Measurements from ENCODE around the gene LRFN3. TPM values are rescaled to one million over a fixed set of nuclear protein-coding genes. Genes with fewer than 3 reads are reported as not detected.

LRFN3 gene
- total and polyA plus RNA-seq, 10 donors, result 0.76 to 18.2 (median 9.1) TPM

DNA sequence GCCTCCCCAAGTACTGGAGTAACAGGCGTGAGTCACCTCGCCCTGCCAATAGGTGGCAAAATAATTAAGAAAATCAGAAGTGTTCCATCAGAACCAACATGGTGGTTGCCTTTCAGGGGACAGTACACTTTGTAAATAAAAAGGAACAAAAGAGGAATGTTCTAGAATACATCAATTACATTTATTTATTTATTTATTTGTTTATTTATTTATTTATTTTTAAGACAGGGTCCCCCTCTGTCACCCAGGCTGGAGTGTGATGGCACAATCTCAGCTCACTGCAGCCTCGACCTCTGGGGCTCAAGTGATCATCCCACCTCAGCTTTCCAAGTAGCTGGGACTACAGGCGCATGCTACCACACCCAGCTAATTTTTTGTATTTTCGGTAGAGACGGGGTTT, 15.2 kb upstream of the LRFN3 start:
- DNase-seq, result no peak
- no peak for TF ChIP-seq POLR2A (IDR thresholded peaks at IDR 0.05)
- H3K4me3 ChIP-seq, result no peak overlapping the region
- H3K27me3 ChIP-seq (replicated peaks in 1 of 7), result no peaks in the 10 kb centered on the region
- peaks cover 0 to 11% (median 3%) of the 10 kb centered on the region in 8 donors for H3K9me3 ChIP-seq
- no peak overlapping the region for H3K27ac ChIP-seq
- intact Hi-C loops (cut with DNase I; ENCODE audit: low total_unique reads), result no loop called here
- H3K4me1 ChIP-seq, result no peaks in the 10 kb centered on the region
- H3K36me3 ChIP-seq, result no peaks in the 10 kb centered on the region
- WGBS, 5 donors, result 78 to 87% (median 82%) methylated on average over 6 of the region's 6 CpGs

DNA sequence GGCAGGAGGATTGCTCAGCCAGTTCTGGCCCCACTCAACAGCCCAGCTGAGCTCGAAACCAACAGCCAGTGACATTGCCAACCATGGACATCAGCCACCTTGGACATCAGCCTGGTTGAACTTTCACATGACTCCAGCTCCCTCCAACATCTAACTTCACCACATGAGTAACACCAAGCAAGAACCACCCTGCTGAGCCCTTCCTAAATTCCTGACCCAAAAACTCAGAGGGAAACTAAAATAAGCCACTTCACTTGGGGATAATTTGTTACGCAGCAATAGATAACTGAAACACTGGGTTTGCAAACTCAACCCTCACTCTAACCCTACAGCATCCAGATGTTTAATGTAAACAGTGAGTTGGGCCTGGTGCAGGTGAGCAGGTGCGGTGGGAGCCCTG, 10.7 kb upstream of the LRFN3 start:
- no peaks in the 10 kb centered on the region for H3K36me3 ChIP-seq
- no peak overlapping the region for H3K27ac ChIP-seq
- TF ChIP-seq POLR2A (IDR thresholded peaks at IDR 0.05) (no peak), POLR2AphosphoS5 (IDR thresholded peaks at IDR 0.05) (no peak)
- TF ChIP-seq, protein P1, sequence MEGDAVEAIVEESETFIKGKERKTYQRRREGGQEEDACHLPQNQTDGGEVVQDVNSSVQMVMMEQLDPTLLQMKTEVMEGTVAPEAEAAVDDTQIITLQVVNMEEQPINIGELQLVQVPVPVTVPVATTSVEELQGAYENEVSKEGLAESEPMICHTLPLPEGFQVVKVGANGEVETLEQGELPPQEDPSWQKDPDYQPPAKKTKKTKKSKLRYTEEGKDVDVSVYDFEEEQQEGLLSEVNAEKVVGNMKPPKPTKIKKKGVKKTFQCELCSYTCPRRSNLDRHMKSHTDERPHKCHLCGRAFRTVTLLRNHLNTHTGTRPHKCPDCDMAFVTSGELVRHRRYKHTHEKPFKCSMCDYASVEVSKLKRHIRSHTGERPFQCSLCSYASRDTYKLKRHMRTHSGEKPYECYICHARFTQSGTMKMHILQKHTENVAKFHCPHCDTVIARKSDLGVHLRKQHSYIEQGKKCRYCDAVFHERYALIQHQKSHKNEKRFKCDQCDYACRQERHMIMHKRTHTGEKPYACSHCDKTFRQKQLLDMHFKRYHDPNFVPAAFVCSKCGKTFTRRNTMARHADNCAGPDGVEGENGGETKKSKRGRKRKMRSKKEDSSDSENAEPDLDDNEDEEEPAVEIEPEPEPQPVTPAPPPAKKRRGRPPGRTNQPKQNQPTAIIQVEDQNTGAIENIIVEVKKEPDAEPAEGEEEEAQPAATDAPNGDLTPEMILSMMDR (IDR thresholded peaks at IDR 0.05 in 8 of 11, conservative IDR thresholded peaks at IDR 0.05 in 3 of 11), result no peak
- no peak for DNase-seq
- intact Hi-C loops (cut with DNase I; ENCODE audit: low total_unique reads), result no loop called here
- peaks cover 3 to 40% (median 21%) of the 10 kb centered on the region in 6 donors for H3K4me1 ChIP-seq
- no peaks in the 10 kb centered on the region for H3K27me3 ChIP-seq (replicated peaks in 1 of 7)
- H3K9me3 ChIP-seq, result peaks cover 0 to 11% (median 3%) of the 10 kb centered on the region in 8 donors
- WGBS, 5 donors, result 85 to 92% (median 91%) methylated on average over 3 of the region's 3 CpGs
- no peak overlapping the region for H3K4me3 ChIP-seq

DNA sequence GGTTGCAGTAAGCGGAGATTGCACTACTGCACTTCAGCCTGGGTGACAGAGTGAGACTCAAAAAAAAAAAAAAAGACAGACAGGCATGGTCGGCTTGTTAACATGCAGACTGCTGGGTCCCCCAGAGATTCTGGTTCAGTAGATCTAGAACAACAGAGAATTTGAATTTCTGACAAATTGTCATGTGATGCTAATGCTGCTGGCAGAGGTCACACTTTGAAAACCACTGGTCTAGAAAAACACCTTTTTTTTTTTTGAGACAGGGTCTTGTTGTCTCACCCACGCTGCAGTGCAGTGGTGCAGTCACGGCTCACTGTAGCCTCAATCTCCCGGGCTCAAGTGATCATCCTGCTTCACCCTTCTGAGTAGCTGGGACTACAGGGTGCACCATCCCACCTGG, 7.7 kb upstream of the LRFN3 start:
- 45 to 79% (median 68%) methylated on average over 5 of the region's 5 CpGs for WGBS, 5 donors
- no peaks in the 10 kb centered on the region for H3K27me3 ChIP-seq (replicated peaks in 1 of 7)
- H3K9me3 ChIP-seq, result peaks cover 0 to 11% (median 3%) of the 10 kb centered on the region in 8 donors
- H3K36me3 ChIP-seq, result no peaks in the 10 kb centered on the region
- peaks cover 10 to 56% (median 34%) of the 10 kb centered on the region in 6 donors for H3K4me1 ChIP-seq
- no peak for DNase-seq
- no peak overlapping the region for H3K4me3 ChIP-seq
- H3K27ac ChIP-seq, result peak overlapping the region in 7 of 8 donors; percentile 57 to 93 (median 88)
- intact Hi-C loops (cut with DNase I; ENCODE audit: low total_unique reads), result no loop called here
- TF ChIP-seq POLR2AphosphoS5 (IDR thresholded peaks at IDR 0.05) (peak in 1 of 3 donors; percentile 32), POLR2A (IDR thresholded peaks at IDR 0.05) (no peak)

DNA sequence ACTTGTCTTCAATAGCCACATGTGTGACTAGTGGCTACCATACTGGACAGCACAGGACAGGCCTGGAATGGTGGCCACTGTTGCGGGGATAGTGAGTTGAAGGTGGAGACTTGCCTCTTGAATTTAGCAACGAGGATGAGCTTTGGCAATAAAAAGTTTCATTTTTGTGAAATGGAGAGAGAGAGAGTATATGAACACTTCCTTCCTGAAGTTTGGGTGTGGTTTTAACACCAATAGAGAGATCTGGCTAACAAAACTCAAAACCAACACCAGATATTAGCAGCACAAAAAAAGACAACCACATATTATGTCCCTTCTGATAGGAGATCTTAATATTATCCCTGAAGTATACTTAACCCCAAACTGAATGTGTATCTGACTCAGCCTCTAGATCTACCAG, 6.3 kb upstream of the LRFN3 start:
- Histone ChIP-seq H3K27ac (peak overlapping the region; percentile 39 to 93 (median 88)), H3K4me3 (peak overlapping the region in 1 of 8 donors; percentile 41), H3K4me1 (peaks cover 10 to 56% (median 34%) of the 10 kb centered on the region in 6 donors), H3K27me3 (replicated peaks in 1 of 7) (peaks cover 0 to 2% (median 0%) of the 10 kb centered on the region in 7 donors), H3K9me3 (peaks cover 0 to 11% (median 3%) of the 10 kb centered on the region in 8 donors), H3K36me3 (no peaks in the 10 kb centered on the region)
- intact Hi-C loops (cut with DNase I; ENCODE audit: low total_unique reads), result loop anchor here (2.0 kb wide), 1 partner anchor 45 kb away; no protein-coding TSS in a partner anchor
- 14 to 32% (median 26%) methylated on average over 2 of the region's 2 CpGs for WGBS, 5 donors
- TF ChIP-seq POLR2A (IDR thresholded peaks at IDR 0.05) (no peak), POLR2AphosphoS5 (IDR thresholded peaks at IDR 0.05) (no peak)
- TF ChIP-seq, protein P1 (IDR thresholded peaks at IDR 0.05 in 8 of 11, conservative IDR thresholded peaks at IDR 0.05 in 3 of 11), result no peak
- no peak for DNase-seq

DNA sequence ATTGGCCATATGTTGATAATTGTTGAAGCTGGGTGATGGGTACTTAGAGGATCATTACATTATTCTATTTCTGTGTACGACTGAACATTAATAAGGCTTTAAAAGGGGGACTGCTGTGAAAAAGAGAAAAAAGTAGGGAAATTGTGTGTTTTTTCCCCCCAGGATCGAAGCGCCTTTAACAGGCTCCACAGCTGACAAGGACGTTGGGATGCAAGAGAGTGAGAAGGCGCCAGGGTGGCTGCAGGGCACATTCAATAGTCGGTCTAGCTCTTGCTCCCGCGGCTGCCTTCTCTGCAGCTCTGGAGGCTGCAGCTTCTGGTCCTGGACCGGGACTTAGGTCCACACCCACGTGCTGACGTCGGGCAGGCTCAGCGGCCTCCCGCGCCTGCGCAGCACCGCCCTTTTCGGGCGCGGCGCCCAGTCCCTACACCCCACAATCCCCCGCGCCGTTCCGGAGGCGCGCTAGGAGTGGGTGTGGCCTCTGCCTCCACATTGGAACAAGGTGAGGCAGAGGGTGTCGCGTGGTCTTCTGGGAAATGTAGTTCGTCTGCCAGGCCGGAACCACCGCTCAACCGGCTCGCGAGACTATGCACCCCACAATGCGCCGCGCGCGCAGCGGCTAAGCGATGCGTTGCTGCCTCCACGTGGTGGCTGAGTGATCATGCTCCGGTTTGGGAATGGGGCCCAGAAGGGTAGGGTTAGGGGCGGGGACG, 4.9 kb upstream of the LRFN3 start:
- peak; percentile 100 for DNase-seq
- Histone ChIP-seq H3K9me3 (no peaks in the 10 kb centered on the region), H3K27ac (peak overlapping the region; percentile 39 to 93 (median 88)), H3K27me3 (replicated peaks in 1 of 7) (peaks cover 0 to 15% (median 0%) of the 10 kb centered on the region in 7 donors), H3K4me1 (peaks cover 19 to 69% (median 44%) of the 10 kb centered on the region in 6 donors), H3K36me3 (no peaks in the 10 kb centered on the region), H3K4me3 (peak overlapping the region in 5 of 8 donors; percentile 9 to 58 (median 26))
- intact Hi-C loops (cut with DNase I; ENCODE audit: low total_unique reads), result loop anchor here (2.0 kb wide), 1 partner anchor 47 kb away; no protein-coding TSS in a partner anchor
- TF ChIP-seq, protein P1 (IDR thresholded peaks at IDR 0.05 in 8 of 11, conservative IDR thresholded peaks at IDR 0.05 in 3 of 11), result peak; percentile 85 to 100 (median 95)
- TF ChIP-seq POLR2A (IDR thresholded peaks at IDR 0.05) (peak; percentile 52 to 88 (median 87)), POLR2AphosphoS5 (IDR thresholded peaks at IDR 0.05) (peak; percentile 98 to 99 (median 99))
- 0 to 3% (median 0%) methylated on average over 12 to 47 of the region's 47 CpGs for WGBS, 5 donors
